ENCODE measurements around the gene ATP9B. TPM values are rescaled to one million over a fixed set of nuclear protein-coding genes. Genes with fewer than 3 reads are reported as not detected.

ATP9B gene
- total RNA-seq, 2 donors from 2014 or later = 29.1 to 38.1 TPM

DNA sequence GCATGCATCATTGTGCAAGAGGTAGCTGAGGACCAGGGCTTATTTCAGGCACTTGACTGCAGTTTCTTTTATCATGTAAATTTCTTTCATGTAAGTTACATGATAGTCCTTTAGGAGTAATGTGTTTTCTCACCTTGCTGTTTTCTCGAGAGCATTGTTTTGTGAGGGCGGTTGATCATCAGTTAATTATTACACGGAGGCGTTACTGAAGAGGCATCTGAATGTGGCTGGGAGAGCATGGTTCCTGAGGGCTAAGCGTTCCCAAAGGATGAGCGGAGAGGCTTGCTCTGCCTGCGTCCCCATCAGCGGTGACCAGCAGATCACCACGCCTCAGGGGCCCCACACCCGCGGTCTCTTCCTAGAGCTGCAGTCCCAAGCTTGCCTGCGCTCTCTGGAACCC lies 170.4 kb downstream of the ATP9B start:
- no peaks in the 10 kb centered on the region for H3K27me3 Mint-ChIP-seq (ENCODE audit: insufficient read depth)
- H3K36me3 ChIP-seq (ENCODE audit: control insufficient read depth, insufficient read depth, low read length) = no peaks in the 10 kb centered on the region
- H3K27ac Mint-ChIP-seq = no peak overlapping the region
- TF ChIP-seq, protein P1, sequence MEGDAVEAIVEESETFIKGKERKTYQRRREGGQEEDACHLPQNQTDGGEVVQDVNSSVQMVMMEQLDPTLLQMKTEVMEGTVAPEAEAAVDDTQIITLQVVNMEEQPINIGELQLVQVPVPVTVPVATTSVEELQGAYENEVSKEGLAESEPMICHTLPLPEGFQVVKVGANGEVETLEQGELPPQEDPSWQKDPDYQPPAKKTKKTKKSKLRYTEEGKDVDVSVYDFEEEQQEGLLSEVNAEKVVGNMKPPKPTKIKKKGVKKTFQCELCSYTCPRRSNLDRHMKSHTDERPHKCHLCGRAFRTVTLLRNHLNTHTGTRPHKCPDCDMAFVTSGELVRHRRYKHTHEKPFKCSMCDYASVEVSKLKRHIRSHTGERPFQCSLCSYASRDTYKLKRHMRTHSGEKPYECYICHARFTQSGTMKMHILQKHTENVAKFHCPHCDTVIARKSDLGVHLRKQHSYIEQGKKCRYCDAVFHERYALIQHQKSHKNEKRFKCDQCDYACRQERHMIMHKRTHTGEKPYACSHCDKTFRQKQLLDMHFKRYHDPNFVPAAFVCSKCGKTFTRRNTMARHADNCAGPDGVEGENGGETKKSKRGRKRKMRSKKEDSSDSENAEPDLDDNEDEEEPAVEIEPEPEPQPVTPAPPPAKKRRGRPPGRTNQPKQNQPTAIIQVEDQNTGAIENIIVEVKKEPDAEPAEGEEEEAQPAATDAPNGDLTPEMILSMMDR (conservative IDR thresholded peaks at IDR 0.05) = no peak
- DNase-seq = no peak
- H3K27ac ChIP-seq (ENCODE audit: low read depth, low read length) = no peak overlapping the region
- H3K9ac ChIP-seq (ENCODE audit: extremely low read depth, low read length, poor library complexity, severe bottlenecking) = no peak overlapping the region
- no peak overlapping the region for H3K4me3 ChIP-seq (ENCODE audit: low read length)
- peaks cover 11% of the 10 kb centered on the region for H3K4me1 Mint-ChIP-seq
- H3K9me3 Mint-ChIP-seq = no peaks in the 10 kb centered on the region
- H3K4me3 Mint-ChIP-seq = no peak overlapping the region
- H3K27me3 ChIP-seq (ENCODE audit: control insufficient read depth, insufficient read depth, low read length, poor library complexity, severe bottlenecking) = no peaks in the 10 kb centered on the region
- no peaks in the 10 kb centered on the region for H3K4me1 ChIP-seq (ENCODE audit: control insufficient read depth, insufficient read depth, low read length)
- H3K9me3 ChIP-seq (ENCODE audit: control insufficient read depth, low read length) = no peaks in the 10 kb centered on the region
- 88 to 93% methylated on average over 12 of the region's 12 CpGs for WGBS, 2 experiments (ENCODE audit: insufficient coverage in 1 of 2, insufficient read length in 1 of 2)
- no peaks in the 10 kb centered on the region for H3K36me3 Mint-ChIP-seq (ENCODE audit: low read depth)

DNA sequence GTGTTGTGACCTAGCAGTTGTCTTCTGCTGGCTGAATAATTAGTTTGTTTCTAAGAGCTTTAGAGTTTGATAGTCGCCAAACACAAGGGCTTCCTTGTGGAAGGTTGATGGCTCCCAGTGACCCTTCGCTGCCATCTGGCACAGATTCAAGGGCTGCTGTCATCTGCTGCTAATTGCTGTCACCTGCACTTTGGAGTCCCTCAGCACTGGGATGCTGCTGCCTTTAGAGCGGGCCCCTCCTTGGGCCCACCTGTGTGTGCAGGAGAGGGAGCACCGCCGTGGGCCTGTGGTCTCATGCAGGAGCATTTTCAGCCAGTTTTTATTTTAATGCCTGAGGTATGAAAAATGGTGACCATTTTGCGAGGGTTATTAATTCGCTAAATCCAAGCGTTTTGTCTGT lies 172.6 kb downstream of the ATP9B start:
- Mint-ChIP-seq H3K36me3 (ENCODE audit: low read depth) (peaks cover 2% of the 10 kb centered on the region), H3K27ac (no peak overlapping the region), H3K4me3 (no peak overlapping the region), H3K4me1 (peaks cover 18% of the 10 kb centered on the region), H3K9me3 (no peaks in the 10 kb centered on the region), H3K27me3 (ENCODE audit: insufficient read depth) (no peaks in the 10 kb centered on the region)
- Histone ChIP-seq H3K27ac (ENCODE audit: low read depth, low read length) (no peak overlapping the region), H3K36me3 (ENCODE audit: control insufficient read depth, insufficient read depth, low read length) (no peaks in the 10 kb centered on the region), H3K27me3 (ENCODE audit: control insufficient read depth, insufficient read depth, low read length, poor library complexity, severe bottlenecking) (no peaks in the 10 kb centered on the region), H3K4me3 (ENCODE audit: low read length) (no peak overlapping the region), H3K9me3 (ENCODE audit: control insufficient read depth, low read length) (no peaks in the 10 kb centered on the region), H3K4me1 (ENCODE audit: control insufficient read depth, insufficient read depth, low read length) (no peaks in the 10 kb centered on the region), H3K9ac (ENCODE audit: extremely low read depth, low read length, poor library complexity, severe bottlenecking) (no peak overlapping the region)
- TF ChIP-seq, protein P1 (conservative IDR thresholded peaks at IDR 0.05) = no peak
- 92 to 95% methylated on average over 4 to 8 of the region's 8 CpGs for WGBS, 2 experiments (ENCODE audit: insufficient coverage in 1 of 2, insufficient read length in 1 of 2)
- DNase-seq = no peak

DNA sequence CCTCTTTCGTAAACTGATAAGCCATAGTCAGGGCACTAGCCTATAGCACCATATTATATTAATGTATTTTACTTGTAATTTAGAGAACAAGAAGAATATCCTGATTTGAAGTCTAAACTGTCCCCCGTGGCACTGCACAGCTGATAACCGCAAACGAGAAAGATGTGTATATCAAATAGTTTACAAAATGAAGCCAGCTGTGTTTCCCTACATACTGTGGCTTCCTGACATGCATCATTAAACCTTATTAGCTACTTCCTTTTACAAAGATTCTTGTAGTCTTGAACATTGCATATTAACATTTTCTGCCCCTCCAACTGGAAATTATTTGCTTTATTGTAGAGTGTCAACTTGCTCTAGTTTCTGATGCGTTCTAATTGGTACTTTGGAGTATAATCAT lies 173.1 kb downstream of the ATP9B start:
- H3K27ac Mint-ChIP-seq = no peak overlapping the region
- 87 to 90% methylated on average over 4 of the region's 5 CpGs for WGBS, 2 experiments (ENCODE audit: insufficient coverage in 1 of 2, insufficient read length in 1 of 2)

More for the DNA sequence above, 173.1 kb downstream of the ATP9B start:
- H3K9me3 ChIP-seq (ENCODE audit: control insufficient read depth, low read length) = no peaks in the 10 kb centered on the region
- no peak overlapping the region for H3K9ac ChIP-seq (ENCODE audit: extremely low read depth, low read length, poor library complexity, severe bottlenecking)
- H3K4me3 ChIP-seq (ENCODE audit: low read length) = no peak overlapping the region
- TF ChIP-seq, protein P1 (conservative IDR thresholded peaks at IDR 0.05) = no peak
- H3K27me3 ChIP-seq (ENCODE audit: control insufficient read depth, insufficient read depth, low read length, poor library complexity, severe bottlenecking) = no peaks in the 10 kb centered on the region
- peaks cover 18% of the 10 kb centered on the region for H3K4me1 Mint-ChIP-seq
- DNase-seq = no peak
- no peaks in the 10 kb centered on the region for H3K27me3 Mint-ChIP-seq (ENCODE audit: insufficient read depth)
- H3K9me3 Mint-ChIP-seq = no peaks in the 10 kb centered on the region
- no peaks in the 10 kb centered on the region for H3K4me1 ChIP-seq (ENCODE audit: control insufficient read depth, insufficient read depth, low read length)
- H3K27ac ChIP-seq (ENCODE audit: low read depth, low read length) = no peak overlapping the region
- H3K36me3 Mint-ChIP-seq (ENCODE audit: low read depth) = peaks cover 2% of the 10 kb centered on the region
- H3K36me3 ChIP-seq (ENCODE audit: control insufficient read depth, insufficient read depth, low read length) = no peaks in the 10 kb centered on the region
- no peak overlapping the region for H3K4me3 Mint-ChIP-seq

Data from endodermal cell (in vitro differentiated cells).